SK-N-SH treated with all-trans-retinoic acid at 6 μM for 48 hours (cell line): Measurements from ENCODE around the gene PLIN1.

Experiments
- ATAC-seq: fragments of 200-7000 bp; cut with Tn5 transposase; 3 replicates; pipeline ENCODE4 v1.9.1; 2020; ENCODE audit warnings: mild to moderate bottlenecking, moderate library complexity
- ARNTL ChIP-seq: fragments of 450-650 bp; formaldehyde crosslinking; IDR thresholded peaks from 2 replicates; pipeline ENCODE4 v1.5.0; 2020; ENCODE audit warnings: low read depth, mild to moderate bottlenecking, moderate library complexity, borderline replicate concordance
- BACH2 ChIP-seq: fragments of 250-450 bp; sonication (Bioruptor Pico); IDR thresholded peaks from 2 replicates; pipeline ENCODE4 v1.9.0; 2021; ENCODE audit warnings: mild to moderate bottlenecking, borderline replicate concordance
- ESRRG ChIP-seq: fragments of 250-450 bp; sonication (Bioruptor Pico); IDR thresholded peaks from 2 replicates; pipeline ENCODE4 v1.6.1; 2021; ENCODE audit warnings: mild to moderate bottlenecking
- GLIS3 ChIP-seq: fragments of 250-450 bp; sonication (Bioruptor Pico); IDR thresholded peaks from 2 replicates; pipeline ENCODE4 v1.5.0; 2020; ENCODE audit warnings: mild to moderate bottlenecking, moderate library complexity
- ISL1 ChIP-seq: fragments of 250-450 bp; sonication (Bioruptor Pico); IDR thresholded peaks from 2 replicates; pipeline ENCODE4 v2.1.2; 2022; ENCODE audit warnings: mild to moderate bottlenecking, moderate library complexity
- OSR1 ChIP-seq: fragments of 250-450 bp; sonication (Bioruptor Pico); IDR thresholded peaks from 2 replicates; pipeline ENCODE4 v1.8.0; 2022; ENCODE audit warnings: moderate library complexity, mild to moderate bottlenecking, inconsistent platforms
- PATZ1 ChIP-seq: fragments of 250-450 bp; sonication (Bioruptor Pico); IDR thresholded peaks from 2 replicates; pipeline ENCODE4 v1.8.0; 2020; ENCODE audit warnings: mild to moderate bottlenecking, moderate library complexity, borderline replicate concordance
- POU6F1 ChIP-seq: fragments of 250-450 bp; sonication (Bioruptor Pico); IDR thresholded peaks from 2 replicates; pipeline ENCODE4 v1.8.0; 2021; ENCODE audit warnings: low read depth, mild to moderate bottlenecking, moderate library complexity, borderline replicate concordance
- RARB ChIP-seq: fragments of 250-450 bp; sonication (Bioruptor Pico); IDR thresholded peaks from 2 replicates; pipeline ENCODE4 v1.8.0; 2021; ENCODE audit warnings: mild to moderate bottlenecking, moderate library complexity
- SNAI2 ChIP-seq: fragments of 250-450 bp; sonication (Bioruptor Pico); IDR thresholded peaks from 2 replicates; pipeline ENCODE4 v1.5.0; 2020; ENCODE audit warnings: mild to moderate bottlenecking, moderate library complexity
- TOX ChIP-seq: fragments of 250-450 bp; sonication (Bioruptor Pico); IDR thresholded peaks from 2 replicates; pipeline ENCODE4 v1.8.0; 2021; ENCODE audit warnings: mild to moderate bottlenecking, moderate library complexity, borderline replicate concordance
- ZFP3 ChIP-seq: fragments of 250-450 bp; sonication (Bioruptor Pico); IDR thresholded peaks from 2 replicates; pipeline ENCODE4 v1.5.0; 2020; ENCODE audit warnings: mild to moderate bottlenecking, moderate library complexity
- ZFP30 ChIP-seq: fragments of 450-650 bp; formaldehyde crosslinking; IDR thresholded peaks from 2 replicates; pipeline ENCODE4 v1.5.0; 2022; ENCODE audit warnings: mild to moderate bottlenecking, moderate library complexity
- ZNF565 ChIP-seq: fragments of 450-650 bp; formaldehyde crosslinking; conservative IDR thresholded peaks from 2 replicates; pipeline ENCODE4 v1.5.0; 2020; ENCODE audit warnings: low read depth, mild to moderate bottlenecking, moderate library complexity
- ZNF70 ChIP-seq: fragments of 450-650 bp; formaldehyde crosslinking; IDR thresholded peaks from 2 replicates; pipeline ENCODE4 v1.5.0; 2020; ENCODE audit warnings: mild to moderate bottlenecking, moderate library complexity
- ZNF8 ChIP-seq: fragments of 450-650 bp; formaldehyde crosslinking; IDR thresholded peaks from 2 replicates; pipeline ENCODE4 v1.5.0; 2020; ENCODE audit warnings: mild to moderate bottlenecking, moderate library complexity
- TF ChIP-seq, protein P1 (sequence below): fragments of 250-450 bp; sonication (Bioruptor Pico); IDR thresholded peaks from 2 replicates; pipeline ENCODE4 v1.5.0; 2020; ENCODE audit warnings: mild to moderate bottlenecking, moderate library complexity
- TF ChIP-seq, protein P2 (sequence below): fragments of 250-450 bp; sonication (Bioruptor Pico); IDR thresholded peaks from 2 replicates; pipeline ENCODE4 v1.5.1; 2021; ENCODE audit warnings: mild to moderate bottlenecking, moderate library complexity
- TF ChIP-seq, protein P3 (sequence below): fragments of 250-450 bp; sonication (Bioruptor Pico); IDR thresholded peaks from 2 replicates; pipeline ENCODE4 v1.5.1; 2020; ENCODE audit warnings: low read depth, mild to moderate bottlenecking, moderate library complexity

Gene PLIN1

GRCh38 chr15:89723031-89723430 is 43.9 kb upstream of the PLIN1 start (continued):
- TF ChIP-seq PATZ1 (CRISPR knock-in tag) (no peak), ZNF70 (CRISPR knock-in tag) (no peak), ISL1 (no peak), TOX (CRISPR knock-in tag) (no peak), ZNF565 (CRISPR knock-in tag) (no peak)

GRCh38 chr15:89714775-89715174 is 35.6 kb upstream of the PLIN1 start:
- TF ChIP-seq, protein P1, sequence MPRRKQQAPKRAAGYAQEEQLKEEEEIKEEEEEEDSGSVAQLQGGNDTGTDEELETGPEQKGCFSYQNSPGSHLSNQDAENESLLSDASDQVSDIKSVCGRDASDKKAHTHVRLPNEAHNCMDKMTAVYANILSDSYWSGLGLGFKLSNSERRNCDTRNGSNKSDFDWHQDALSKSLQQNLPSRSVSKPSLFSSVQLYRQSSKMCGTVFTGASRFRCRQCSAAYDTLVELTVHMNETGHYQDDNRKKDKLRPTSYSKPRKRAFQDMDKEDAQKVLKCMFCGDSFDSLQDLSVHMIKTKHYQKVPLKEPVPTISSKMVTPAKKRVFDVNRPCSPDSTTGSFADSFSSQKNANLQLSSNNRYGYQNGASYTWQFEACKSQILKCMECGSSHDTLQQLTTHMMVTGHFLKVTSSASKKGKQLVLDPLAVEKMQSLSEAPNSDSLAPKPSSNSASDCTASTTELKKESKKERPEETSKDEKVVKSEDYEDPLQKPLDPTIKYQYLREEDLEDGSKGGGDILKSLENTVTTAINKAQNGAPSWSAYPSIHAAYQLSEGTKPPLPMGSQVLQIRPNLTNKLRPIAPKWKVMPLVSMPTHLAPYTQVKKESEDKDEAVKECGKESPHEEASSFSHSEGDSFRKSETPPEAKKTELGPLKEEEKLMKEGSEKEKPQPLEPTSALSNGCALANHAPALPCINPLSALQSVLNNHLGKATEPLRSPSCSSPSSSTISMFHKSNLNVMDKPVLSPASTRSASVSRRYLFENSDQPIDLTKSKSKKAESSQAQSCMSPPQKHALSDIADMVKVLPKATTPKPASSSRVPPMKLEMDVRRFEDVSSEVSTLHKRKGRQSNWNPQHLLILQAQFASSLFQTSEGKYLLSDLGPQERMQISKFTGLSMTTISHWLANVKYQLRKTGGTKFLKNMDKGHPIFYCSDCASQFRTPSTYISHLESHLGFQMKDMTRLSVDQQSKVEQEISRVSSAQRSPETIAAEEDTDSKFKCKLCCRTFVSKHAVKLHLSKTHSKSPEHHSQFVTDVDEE: no peak
- TF ChIP-seq ARNTL (CRISPR knock-in tag): no peak
- TF ChIP-seq ZFP30: no peak
- TF ChIP-seq, protein P2, sequence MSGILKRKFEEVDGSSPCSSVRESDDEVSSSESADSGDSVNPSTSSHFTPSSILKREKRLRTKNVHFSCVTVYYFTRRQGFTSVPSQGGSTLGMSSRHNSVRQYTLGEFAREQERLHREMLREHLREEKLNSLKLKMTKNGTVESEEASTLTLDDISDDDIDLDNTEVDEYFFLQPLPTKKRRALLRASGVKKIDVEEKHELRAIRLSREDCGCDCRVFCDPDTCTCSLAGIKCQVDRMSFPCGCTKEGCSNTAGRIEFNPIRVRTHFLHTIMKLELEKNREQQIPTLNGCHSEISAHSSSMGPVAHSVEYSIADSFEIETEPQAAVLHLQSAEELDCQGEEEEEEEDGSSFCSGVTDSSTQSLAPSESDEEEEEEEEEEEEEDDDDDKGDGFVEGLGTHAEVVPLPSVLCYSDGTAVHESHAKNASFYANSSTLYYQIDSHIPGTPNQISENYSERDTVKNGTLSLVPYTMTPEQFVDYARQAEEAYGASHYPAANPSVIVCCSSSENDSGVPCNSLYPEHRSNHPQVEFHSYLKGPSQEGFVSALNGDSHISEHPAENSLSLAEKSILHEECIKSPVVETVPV (CRISPR knock-in tag): no peak
- TF ChIP-seq, protein P3, sequence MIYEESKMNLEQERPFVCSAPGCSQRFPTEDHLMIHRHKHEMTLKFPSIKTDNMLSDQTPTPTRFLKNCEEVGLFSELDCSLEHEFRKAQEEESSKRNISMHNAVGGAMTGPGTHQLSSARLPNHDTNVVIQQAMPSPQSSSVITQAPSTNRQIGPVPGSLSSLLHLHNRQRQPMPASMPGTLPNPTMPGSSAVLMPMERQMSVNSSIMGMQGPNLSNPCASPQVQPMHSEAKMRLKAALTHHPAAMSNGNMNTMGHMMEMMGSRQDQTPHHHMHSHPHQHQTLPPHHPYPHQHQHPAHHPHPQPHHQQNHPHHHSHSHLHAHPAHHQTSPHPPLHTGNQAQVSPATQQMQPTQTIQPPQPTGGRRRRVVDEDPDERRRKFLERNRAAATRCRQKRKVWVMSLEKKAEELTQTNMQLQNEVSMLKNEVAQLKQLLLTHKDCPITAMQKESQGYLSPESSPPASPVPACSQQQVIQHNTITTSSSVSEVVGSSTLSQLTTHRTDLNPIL (CRISPR knock-in tag): no peak
- TF ChIP-seq ISL1: no peak
- TF ChIP-seq SNAI2: no peak
- TF ChIP-seq ZNF70 (CRISPR knock-in tag): no peak
- no peak for TF ChIP-seq GLIS3
- no peak for TF ChIP-seq ESRRG (CRISPR knock-in tag)
- no peak for TF ChIP-seq ZNF8 (CRISPR knock-in tag)
- no peak for TF ChIP-seq TOX (CRISPR knock-in tag)
- TF ChIP-seq OSR1 (CRISPR knock-in tag): no peak
- no peak for TF ChIP-seq BACH2 (CRISPR knock-in tag)
- TF ChIP-seq PATZ1 (CRISPR knock-in tag): no peak
- TF ChIP-seq ZNF565 (CRISPR knock-in tag): no peak
- no peak for TF ChIP-seq RARB
- no peak for TF ChIP-seq ZFP3
- no peak for TF ChIP-seq POU6F1 (CRISPR knock-in tag)
- ATAC-seq: no peak

DNA sequence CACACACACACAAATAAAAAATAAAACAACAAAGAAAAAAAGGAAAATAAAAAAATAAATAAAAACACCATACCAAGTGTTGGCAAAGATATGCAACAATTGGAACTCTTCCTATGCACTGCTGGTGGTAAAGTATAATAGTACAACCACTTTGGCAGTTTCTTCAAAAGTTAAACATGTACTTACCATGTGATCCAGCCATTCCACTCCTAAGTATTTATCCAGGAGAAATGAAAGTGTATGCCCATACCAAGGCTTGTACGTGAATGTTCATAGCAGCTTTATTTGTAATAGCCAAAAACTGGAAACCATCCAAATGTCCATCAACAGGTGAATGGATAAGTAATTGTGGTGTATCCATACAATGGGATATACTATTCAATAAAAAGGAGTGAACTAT is 28.4 kb upstream of the PLIN1 start:
- ATAC-seq: no peak
- TF ChIP-seq PATZ1 (CRISPR knock-in tag): no peak
- TF ChIP-seq, protein P2 (CRISPR knock-in tag): no peak
- no peak for TF ChIP-seq ZFP3
